ENCODE data around the gene KRTAP2-4. TPM values are rescaled to one million over a fixed set of nuclear protein-coding genes. Genes with fewer than 3 reads are reported as not detected.
"Not testable (repeated sequence)": the region's sequence is repeated elsewhere in the genome, so short reads cannot be mapped to it uniquely, and the experiment has no call there.

The KRTAP2-4 gene
- total RNA-seq, 4 donors from 2014 or later, result not detected

DNA sequence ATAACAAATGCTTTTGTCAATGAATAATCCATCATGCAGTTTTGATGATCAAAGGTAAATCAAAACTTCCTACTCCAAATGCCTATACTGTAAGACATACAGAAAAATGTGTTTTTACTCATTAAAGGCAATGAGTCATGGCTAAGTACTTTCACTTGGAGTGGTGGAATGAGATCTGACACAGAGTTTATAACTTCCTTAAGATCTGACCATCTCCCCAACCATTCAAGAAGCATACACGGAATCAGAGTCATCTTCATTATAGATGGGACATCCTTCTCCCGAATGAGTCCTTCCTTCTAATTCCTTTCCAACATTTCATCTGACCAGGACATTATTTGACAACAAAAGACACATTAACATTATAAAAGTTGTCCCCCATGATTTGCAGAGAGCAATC is 17.7 kb upstream of the KRTAP2-4 start:
- H3K4me3 ChIP-seq, H3K27ac ChIP-seq, H3K27me3 ChIP-seq, DNase-seq, H3K9me3 ChIP-seq, H3K4me1 ChIP-seq, H3K36me3 ChIP-seq: not testable (repeated sequence)

GRCh38 chr17:41082626-41083025 is 16.9 kb upstream of the KRTAP2-4 start:
- Histone ChIP-seq H3K27me3 (no peaks in the 10 kb centered on the region), H3K9me3 (no peaks in the 10 kb centered on the region), H3K27ac (no peak overlapping the region), H3K4me3 (no peak overlapping the region), H3K36me3 (no peaks in the 10 kb centered on the region), H3K4me1 (no peaks in the 10 kb centered on the region)
- TF ChIP-seq POLR2A (IDR thresholded peaks at IDR 0.05), result no peak
- TF ChIP-seq, protein P1, sequence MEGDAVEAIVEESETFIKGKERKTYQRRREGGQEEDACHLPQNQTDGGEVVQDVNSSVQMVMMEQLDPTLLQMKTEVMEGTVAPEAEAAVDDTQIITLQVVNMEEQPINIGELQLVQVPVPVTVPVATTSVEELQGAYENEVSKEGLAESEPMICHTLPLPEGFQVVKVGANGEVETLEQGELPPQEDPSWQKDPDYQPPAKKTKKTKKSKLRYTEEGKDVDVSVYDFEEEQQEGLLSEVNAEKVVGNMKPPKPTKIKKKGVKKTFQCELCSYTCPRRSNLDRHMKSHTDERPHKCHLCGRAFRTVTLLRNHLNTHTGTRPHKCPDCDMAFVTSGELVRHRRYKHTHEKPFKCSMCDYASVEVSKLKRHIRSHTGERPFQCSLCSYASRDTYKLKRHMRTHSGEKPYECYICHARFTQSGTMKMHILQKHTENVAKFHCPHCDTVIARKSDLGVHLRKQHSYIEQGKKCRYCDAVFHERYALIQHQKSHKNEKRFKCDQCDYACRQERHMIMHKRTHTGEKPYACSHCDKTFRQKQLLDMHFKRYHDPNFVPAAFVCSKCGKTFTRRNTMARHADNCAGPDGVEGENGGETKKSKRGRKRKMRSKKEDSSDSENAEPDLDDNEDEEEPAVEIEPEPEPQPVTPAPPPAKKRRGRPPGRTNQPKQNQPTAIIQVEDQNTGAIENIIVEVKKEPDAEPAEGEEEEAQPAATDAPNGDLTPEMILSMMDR (IDR thresholded peaks at IDR 0.05), result no peak
- DNase-seq, result no peak

DNA sequence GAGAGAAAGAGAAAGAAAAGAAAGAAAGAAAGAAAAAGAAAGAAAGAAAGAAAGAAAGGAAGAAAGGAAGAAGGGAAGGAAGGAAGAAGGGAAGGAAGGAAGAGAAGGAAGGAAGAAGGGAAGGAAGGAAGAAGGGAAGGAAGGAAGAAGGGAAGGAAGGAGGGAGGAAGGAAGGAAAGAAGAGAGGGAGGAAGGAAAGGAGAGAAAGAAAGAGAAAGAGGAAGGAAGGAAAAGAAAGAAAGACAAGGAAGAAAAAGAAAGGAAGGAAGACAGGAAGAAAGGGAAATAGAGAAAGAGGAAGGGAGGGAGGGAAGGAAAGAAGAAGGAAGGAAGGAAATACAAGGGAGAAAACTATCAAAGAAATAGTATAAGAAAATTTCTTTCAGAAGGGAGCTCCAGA is 11.1 kb upstream of the KRTAP2-4 start:
- Histone ChIP-seq H3K9me3 (no peaks in the 10 kb centered on the region), H3K36me3 (no peaks in the 10 kb centered on the region), H3K27me3 (no peaks in the 10 kb centered on the region), H3K4me3 (no peak overlapping the region), H3K4me1 (no peaks in the 10 kb centered on the region), H3K27ac (no peak overlapping the region)
- TF ChIP-seq, protein P1 (IDR thresholded peaks at IDR 0.05), result no peak
- TF ChIP-seq POLR2A (IDR thresholded peaks at IDR 0.05), result no peak
- DNase-seq, result no peak

DNA sequence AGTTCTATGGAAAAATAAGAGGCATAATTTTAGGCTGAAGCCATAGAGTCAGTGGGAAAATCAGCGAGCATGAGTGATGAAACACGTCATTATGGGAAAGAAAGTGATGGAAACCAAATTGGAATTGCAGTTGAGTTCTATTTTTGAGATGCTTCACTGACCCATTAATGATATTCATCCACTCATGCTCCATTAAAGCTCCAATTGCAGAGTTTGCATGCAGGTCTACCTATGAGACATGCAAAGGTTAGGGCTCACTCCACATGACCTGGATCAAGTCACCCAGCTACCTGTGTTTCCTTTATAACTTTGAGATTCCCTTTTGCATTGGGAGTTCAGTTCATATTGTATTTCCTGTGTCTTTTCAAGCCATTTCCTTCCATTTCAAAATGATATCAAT is 8.0 kb upstream of the KRTAP2-4 start:
- Histone ChIP-seq H3K4me1 (no peaks in the 10 kb centered on the region), H3K27me3 (no peaks in the 10 kb centered on the region), H3K9me3 (no peaks in the 10 kb centered on the region), H3K27ac (no peak overlapping the region), H3K36me3 (no peaks in the 10 kb centered on the region), H3K4me3 (no peak overlapping the region)
- no peak for TF ChIP-seq POLR2A (IDR thresholded peaks at IDR 0.05)
- DNase-seq, result no peak

GRCh38 chr17:41071606-41072360 is 6.1 kb upstream of the KRTAP2-4 start:
- H3K27me3 ChIP-seq, result no peaks in the 10 kb centered on the region
- no peaks in the 10 kb centered on the region for H3K4me1 ChIP-seq
- DNase-seq, result no peak
- no peak overlapping the region for H3K4me3 ChIP-seq
- H3K9me3 ChIP-seq, result no peaks in the 10 kb centered on the region
- no peak overlapping the region for H3K27ac ChIP-seq
- H3K36me3 ChIP-seq, result no peaks in the 10 kb centered on the region
- TF ChIP-seq POLR2A (IDR thresholded peaks at IDR 0.05), result no peak
- TF ChIP-seq, protein P1 (IDR thresholded peaks at IDR 0.05), result no peak

DNA sequence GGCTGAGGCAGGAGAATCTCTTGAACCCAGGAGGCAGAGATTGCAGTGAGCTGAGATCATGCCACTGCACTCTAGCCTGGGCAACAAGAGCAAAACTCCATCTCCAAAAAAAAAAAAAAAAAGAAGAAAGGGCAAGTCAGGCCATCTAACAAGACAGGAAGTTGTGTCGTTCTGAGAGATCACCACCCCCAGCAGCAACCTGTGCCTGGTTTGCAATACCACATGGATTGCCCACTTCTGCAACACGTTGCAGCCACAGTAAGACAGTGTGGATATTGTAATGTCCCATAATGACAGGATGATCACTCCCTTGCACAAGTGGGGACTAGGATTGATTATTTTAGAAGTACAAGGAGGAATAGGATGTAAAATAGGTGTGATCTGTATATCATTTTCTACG is 3.4 kb upstream of the KRTAP2-4 start:
- no peaks in the 10 kb centered on the region for H3K27me3 ChIP-seq
- H3K4me3 ChIP-seq, result no peak overlapping the region
- TF ChIP-seq, protein P1 (IDR thresholded peaks at IDR 0.05), result no peak
- no peak for TF ChIP-seq POLR2A (IDR thresholded peaks at IDR 0.05)
- H3K4me1 ChIP-seq, result no peaks in the 10 kb centered on the region
- H3K9me3 ChIP-seq, result no peaks in the 10 kb centered on the region
- no peaks in the 10 kb centered on the region for H3K36me3 ChIP-seq
- no peak for DNase-seq
- no peak overlapping the region for H3K27ac ChIP-seq

- Histone ChIP-seq H3K27ac (no peak overlapping the region), H3K4me1 (no peaks in the 10 kb centered on the region), H3K4me3 (no peak overlapping the region), H3K9me3 (no peaks in the 10 kb centered on the region), H3K36me3 (no peaks in the 10 kb centered on the region), H3K27me3 (no peaks in the 10 kb centered on the region)
- no peak for DNase-seq
- TF ChIP-seq, protein P1 (IDR thresholded peaks at IDR 0.05), result no peak
- TF ChIP-seq POLR2A (IDR thresholded peaks at IDR 0.05), result no peak
Measured at GRCh38 chr17:41067281-41067680, 1.6 kb upstream of the KRTAP2-4 start.

DNA sequence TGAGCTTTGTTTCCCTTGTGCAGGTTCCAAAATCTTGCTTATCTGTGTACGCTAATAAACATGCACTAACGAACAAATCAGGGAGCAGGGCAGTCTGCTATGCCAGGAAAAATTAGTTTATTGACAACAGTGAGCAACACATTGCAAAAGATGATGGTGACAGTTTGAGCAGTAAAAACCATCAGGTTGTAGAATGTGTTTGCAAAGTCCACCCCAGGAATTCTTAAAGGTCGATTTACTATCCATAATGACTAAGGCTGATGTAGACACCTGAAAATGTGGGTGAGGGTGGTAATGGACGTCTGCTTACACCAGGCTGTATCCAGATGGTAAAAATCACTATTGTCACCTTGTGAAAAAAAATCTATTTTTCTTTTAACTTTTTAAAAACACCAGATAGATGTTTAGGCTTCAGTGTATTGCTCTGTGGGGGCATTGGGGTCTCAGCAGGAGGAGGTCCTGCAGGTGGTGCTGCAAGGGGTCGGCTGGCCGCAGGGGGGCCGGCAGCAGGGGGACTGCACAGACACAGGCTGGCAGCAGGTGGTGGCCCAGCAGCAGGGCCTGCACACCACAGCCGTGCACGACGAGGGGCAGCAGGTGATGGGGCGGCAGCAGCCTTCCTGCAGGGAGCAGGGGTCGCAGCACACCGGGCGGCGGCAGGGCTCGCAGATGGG is 526 bp downstream of the KRTAP2-4 start:
- not testable (repeated sequence) for H3K27ac ChIP-seq, H3K36me3 ChIP-seq, H3K4me1 ChIP-seq, DNase-seq, H3K27me3 ChIP-seq, H3K4me3 ChIP-seq, H3K9me3 ChIP-seq
